Measurements from ENCODE around the gene PPFIA3.

The PPFIA3 gene

GRCh38 chr19:49081273-49081672 lies 38.1 kb upstream of the PPFIA3 start:
- no peak for TF ChIP-seq YY1 (IDR thresholded peaks at IDR 0.05; ENCODE audit: insufficient read depth, insufficient read length)
- TF ChIP-seq ZNF274 (IDR thresholded peaks at IDR 0.05; ENCODE audit: low read depth, low read length): no peak
- no peak for TF ChIP-seq SUZ12 (IDR thresholded peaks at IDR 0.05; ENCODE audit: extremely low read depth, insufficient read depth, insufficient read length)
- peaks cover 8% of the 10 kb centered on the region; the same call in 1 of the 2 replicates for H3K9me3 ChIP-seq (ENCODE audit: insufficient read depth, low read length)
- H3K27me3 ChIP-seq (ENCODE audit: insufficient read depth, insufficient read length): no peaks in the 10 kb centered on the region
- no peak for DNase-seq (ENCODE audit: low read depth, low spot score)
- H3K4me3 ChIP-seq (ENCODE audit: insufficient read length, low read depth): no peak overlapping the region
- peaks cover 1% of the 10 kb centered on the region for H3K4me1 ChIP-seq (ENCODE audit: insufficient read depth, insufficient read length)
- H3K9ac ChIP-seq (ENCODE audit: insufficient read length, low read depth): no peak overlapping the region
- peaks cover 2% of the 10 kb centered on the region for H3K36me3 ChIP-seq (ENCODE audit: insufficient read depth, insufficient read length, low read length)

GRCh38 chr19:49084206-49085019 lies 34.9 kb upstream of the PPFIA3 start:
- Histone ChIP-seq H3K4me1 (ENCODE audit: insufficient read depth, insufficient read length) (peaks cover 4% of the 10 kb centered on the region), H3K27me3 (ENCODE audit: insufficient read depth, insufficient read length) (no peaks in the 10 kb centered on the region), H3K9ac (ENCODE audit: insufficient read length, low read depth) (peak overlapping the region; percentile 76), H3K4me3 (ENCODE audit: insufficient read length, low read depth) (peak overlapping the region; percentile 24), H3K36me3 (ENCODE audit: insufficient read depth, insufficient read length, low read length) (peaks cover 23% of the 10 kb centered on the region), H3K9me3 (ENCODE audit: insufficient read depth, low read length) (peaks cover 8% of the 10 kb centered on the region; the same call in 1 of the 2 replicates)
- DNase-seq (ENCODE audit: low read depth, low spot score): no peak
- no peak for TF ChIP-seq ZNF274 (IDR thresholded peaks at IDR 0.05; ENCODE audit: low read depth, low read length)
- TF ChIP-seq YY1 (IDR thresholded peaks at IDR 0.05; ENCODE audit: insufficient read depth, insufficient read length): no peak
- no peak for TF ChIP-seq SUZ12 (IDR thresholded peaks at IDR 0.05; ENCODE audit: extremely low read depth, insufficient read depth, insufficient read length)

GRCh38 chr19:49085020-49085867 lies 34.1 kb upstream of the PPFIA3 start, which contains the start of gene SNRNP70:
TSS of gene SNRNP70 (plus strand) at chr19:49085451. CDS start at chr19:49086415, 964 bp downstream.
- DNase-seq (ENCODE audit: low read depth, low spot score): peak; percentile 96
- H3K9ac ChIP-seq (ENCODE audit: insufficient read length, low read depth): peak within 1 kb of the TSS; percentile 98
- H3K27me3 ChIP-seq (ENCODE audit: insufficient read depth, insufficient read length): no peaks in the 10 kb centered on the region
- H3K4me1 ChIP-seq (ENCODE audit: insufficient read depth, insufficient read length): peaks cover 4% of the 10 kb centered on the region
- H3K36me3 ChIP-seq (ENCODE audit: insufficient read depth, insufficient read length, low read length): peaks cover 29% of the 10 kb centered on the region
- peaks cover 8% of the 10 kb centered on the region; the same call in 1 of the 2 replicates for H3K9me3 ChIP-seq (ENCODE audit: insufficient read depth, low read length)
- H3K4me3 ChIP-seq (ENCODE audit: insufficient read length, low read depth): peak within 1 kb of the TSS; percentile 94
- TF ChIP-seq SUZ12 (IDR thresholded peaks at IDR 0.05; ENCODE audit: extremely low read depth, insufficient read depth, insufficient read length) (no peak), ZNF274 (IDR thresholded peaks at IDR 0.05; ENCODE audit: low read depth, low read length) (no peak), YY1 (IDR thresholded peaks at IDR 0.05; ENCODE audit: insufficient read depth, insufficient read length) (no peak)

GRCh38 chr19:49085868-49086232 lies 33.5 kb upstream of the PPFIA3 start:
- TF ChIP-seq SUZ12 (IDR thresholded peaks at IDR 0.05; ENCODE audit: extremely low read depth, insufficient read depth, insufficient read length): no peak
- TF ChIP-seq ZNF274 (IDR thresholded peaks at IDR 0.05; ENCODE audit: low read depth, low read length): no peak
- TF ChIP-seq YY1 (IDR thresholded peaks at IDR 0.05; ENCODE audit: insufficient read depth, insufficient read length): no peak

GRCh38 chr19:49086296-49086695 lies 33.0 kb upstream of the PPFIA3 start:
- no peak for DNase-seq (ENCODE audit: low read depth, low spot score)
- no peak for TF ChIP-seq YY1 (IDR thresholded peaks at IDR 0.05; ENCODE audit: insufficient read depth, insufficient read length)
- TF ChIP-seq SUZ12 (IDR thresholded peaks at IDR 0.05; ENCODE audit: extremely low read depth, insufficient read depth, insufficient read length): no peak
- TF ChIP-seq ZNF274 (IDR thresholded peaks at IDR 0.05; ENCODE audit: low read depth, low read length): no peak
- H3K4me3 ChIP-seq (ENCODE audit: insufficient read length, low read depth): peak overlapping the region; percentile 94
- peaks cover 8% of the 10 kb centered on the region; the same call in 1 of the 2 replicates for H3K9me3 ChIP-seq (ENCODE audit: insufficient read depth, low read length)
- H3K4me1 ChIP-seq (ENCODE audit: insufficient read depth, insufficient read length): peaks cover 4% of the 10 kb centered on the region
- H3K36me3 ChIP-seq (ENCODE audit: insufficient read depth, insufficient read length, low read length): peaks cover 39% of the 10 kb centered on the region
- no peaks in the 10 kb centered on the region for H3K27me3 ChIP-seq (ENCODE audit: insufficient read depth, insufficient read length)
- peak overlapping the region; percentile 98 for H3K9ac ChIP-seq (ENCODE audit: insufficient read length, low read depth)

More at GRCh38 chr19:49085868-49086232, 33.5 kb upstream of the PPFIA3 start:
- Histone ChIP-seq H3K9ac (ENCODE audit: insufficient read length, low read depth) (peak overlapping the region; percentile 98), H3K4me1 (ENCODE audit: insufficient read depth, insufficient read length) (peaks cover 4% of the 10 kb centered on the region), H3K9me3 (ENCODE audit: insufficient read depth, low read length) (peaks cover 8% of the 10 kb centered on the region; the same call in 1 of the 2 replicates), H3K4me3 (ENCODE audit: insufficient read length, low read depth) (peak overlapping the region; percentile 94), H3K27me3 (ENCODE audit: insufficient read depth, insufficient read length) (no peaks in the 10 kb centered on the region), H3K36me3 (ENCODE audit: insufficient read depth, insufficient read length, low read length) (peaks cover 35% of the 10 kb centered on the region)
- no peak for DNase-seq (ENCODE audit: low read depth, low spot score)

GRCh38 chr19:49091391-49092038 lies 27.8 kb upstream of the PPFIA3 start:
- TF ChIP-seq YY1 (IDR thresholded peaks at IDR 0.05; ENCODE audit: insufficient read depth, insufficient read length) (no peak), ZNF274 (IDR thresholded peaks at IDR 0.05; ENCODE audit: low read depth, low read length) (no peak), SUZ12 (IDR thresholded peaks at IDR 0.05; ENCODE audit: extremely low read depth, insufficient read depth, insufficient read length) (no peak)
- Histone ChIP-seq H3K4me1 (ENCODE audit: insufficient read depth, insufficient read length) (peaks cover 5% of the 10 kb centered on the region), H3K9ac (ENCODE audit: insufficient read length, low read depth) (no peak overlapping the region), H3K36me3 (ENCODE audit: insufficient read depth, insufficient read length, low read length) (peaks cover 81% of the 10 kb centered on the region), H3K9me3 (ENCODE audit: insufficient read depth, low read length) (no peaks in the 10 kb centered on the region), H3K27me3 (ENCODE audit: insufficient read depth, insufficient read length) (no peaks in the 10 kb centered on the region), H3K4me3 (ENCODE audit: insufficient read length, low read depth) (no peak overlapping the region)
- no peak for DNase-seq (ENCODE audit: low read depth, low spot score)

Measured in NT2/D1 (cell line).